Aorta (tissue), 5 donors: ENCODE results near the gene BDKRB1. TPM values are rescaled to one million over a fixed set of nuclear protein-coding genes. Genes with fewer than 3 reads are reported as not detected.

Experiments
- ATAC-seq: fragments of 200-7000 bp; cut with Tn5 transposase; one replicate; pipeline ENCODE4 v1.9.1; 2022; ENCODE audit warnings: moderate library complexity; ENCODE audit not compliant: low FRiP score
- DNase-seq, 2 donors: peaks; one replicate each; pipeline ENCODE4 v3.0.0-alpha.2; 2020
- H3K27ac ChIP-seq, 2 donors: one replicate each; pipeline ENCODE4 v1.5.1; 2013; ENCODE audit warnings: low read length in 2 of 2, mild to moderate bottlenecking in 2 of 2, moderate library complexity in 2 of 2, control low read depth in 1 of 2, inconsistent platforms in 1 of 2, low read depth in 1 of 2
- H3K27me3 ChIP-seq, 2 donors: one replicate each; pipeline ENCODE4 v1.6.1; 2013; ENCODE audit warnings: control low read depth in 1 of 2, low read length in 1 of 2, mild to moderate bottlenecking in 1 of 2, moderate library complexity in 1 of 2; ENCODE audit not compliant: insufficient read depth in 2 of 2, control insufficient read depth in 1 of 2
- H3K36me3 ChIP-seq, 2 donors: one replicate each; pipeline ENCODE4 v1.6.1; 2013; ENCODE audit warnings: control low read depth in 1 of 2, low read length in 1 of 2, mild to moderate bottlenecking in 1 of 2; ENCODE audit not compliant: insufficient read depth in 2 of 2, control insufficient read depth in 1 of 2
- H3K4me1 ChIP-seq, 2 donors: one replicate each; pipeline ENCODE4 v1.6.1; 2013; ENCODE audit warnings: low read length in 2 of 2, control low read depth in 1 of 2, mild to moderate bottlenecking in 1 of 2, moderate library complexity in 1 of 2; ENCODE audit not compliant: insufficient read depth in 2 of 2, control insufficient read depth in 1 of 2
- H3K4me3 ChIP-seq, 2 donors: one replicate each; pipeline ENCODE4 v1.5.1; 2013; ENCODE audit warnings: low read length in 2 of 2, control low read depth in 1 of 2, mild to moderate bottlenecking in 1 of 2
- H3K9me3 ChIP-seq: one replicate; pipeline ENCODE4 v1.6.1; 2013; ENCODE audit warnings: mild to moderate bottlenecking, low read length; ENCODE audit not compliant: control insufficient read depth
- WGBS, 2 donors: extraction: QIAGEN DNeasy Blood & Tissue Kit; methylation state at CpG; one replicate each; pipeline ENCODE4 v1.1.7; 2013; 5-methylcytosine and 5-hydroxymethylcytosine counted together
- intact Hi-C, 2 donors: fragments of 100-400 bp; cut with DNase I; formaldehyde crosslinking; loops; one replicate each; pipeline versions ENCODE4 v1.14.2 to v1.15.0; 2022
- polyA plus RNA-seq, 2 donors: library from polyadenylated mRNA; stranded (reverse); fragments of 200-250 nt; gene quantifications; one replicate each; pipeline ENCODE4 v1.2.3, GENCODE V29; 2013
- total RNA-seq, 2 donors: library from RNA; stranded (reverse); fragmentation: NEBNext Ultra II Directional; extraction: Animal tissue kit (Norgen Biotek cat#: 25700); gene quantifications; one replicate each; pipeline ENCODE4 v1.2.1, GENCODE V29; 2021
- donor health status: healthy with polysubstance abuse.
- donor health status: Bipolar disorder and iron deficiency.
- donor health status: DM: no; HTN: no; CAD: no.
- donor health status: DM: no; HTN: no; CAD: no.
- donor health status: DM: yes; HTN: yes; CAD: no.

Gene BDKRB1
- total and polyA plus RNA-seq, 4 donors: 0.18 to 2.8 (median 0.36) TPM; not detected in 1

DNA sequence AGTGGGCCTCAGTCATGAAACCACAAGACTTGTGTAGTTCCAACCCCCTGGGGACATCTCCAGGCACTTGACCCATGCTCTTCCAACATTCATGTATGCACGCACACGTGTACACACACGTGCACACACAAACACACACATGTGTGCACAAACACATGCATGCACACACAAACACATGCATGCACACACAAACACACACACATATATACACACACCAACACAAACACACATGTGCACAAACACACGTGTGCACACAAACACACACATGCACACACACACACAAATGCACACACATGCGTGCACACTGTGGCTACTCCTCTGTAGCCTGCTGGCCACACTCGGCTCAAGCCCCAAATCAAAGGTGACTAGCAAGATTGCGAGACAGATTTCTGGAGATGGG lies 28.6 kb upstream of the BDKRB1 start:
- no peaks in the 10 kb centered on the region for H3K36me3 ChIP-seq
- WGBS, 2 donors: 84 to 97% methylated on average over 7 of the region's 7 CpGs
- no peak for ATAC-seq
- H3K27ac ChIP-seq: no peak overlapping the region
- H3K27me3 ChIP-seq: no peaks in the 10 kb centered on the region
- H3K9me3 ChIP-seq: peaks cover 5% of the 10 kb centered on the region
- H3K4me1 ChIP-seq: no peaks in the 10 kb centered on the region
- DNase-seq: no peak
- no peak overlapping the region for H3K4me3 ChIP-seq
- intact Hi-C loops: no loop called here

DNA sequence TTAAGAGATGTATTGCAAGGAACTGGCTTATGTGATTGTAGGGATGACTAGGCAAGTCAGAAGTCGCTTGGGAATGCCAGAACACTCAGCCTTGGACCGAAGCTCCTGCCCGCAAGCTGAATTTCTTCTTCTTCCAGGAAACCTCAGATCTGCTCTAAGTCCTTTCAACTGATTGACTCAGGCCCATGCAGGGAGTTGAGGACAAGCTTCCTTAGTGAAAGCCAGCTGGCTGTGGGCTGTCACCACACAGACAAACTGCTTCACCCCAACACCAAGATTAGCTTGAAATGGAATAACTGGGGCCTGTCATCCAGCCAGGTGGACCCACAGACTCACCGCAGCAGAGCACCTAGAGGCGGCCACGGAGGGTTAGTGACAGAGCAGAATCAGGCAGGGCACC lies 26.7 kb upstream of the BDKRB1 start:
- no peak for DNase-seq
- WGBS, 2 donors: 94 to 95% methylated on average over 6 of the region's 6 CpGs
- intact Hi-C loops: no loop called here

DNA sequence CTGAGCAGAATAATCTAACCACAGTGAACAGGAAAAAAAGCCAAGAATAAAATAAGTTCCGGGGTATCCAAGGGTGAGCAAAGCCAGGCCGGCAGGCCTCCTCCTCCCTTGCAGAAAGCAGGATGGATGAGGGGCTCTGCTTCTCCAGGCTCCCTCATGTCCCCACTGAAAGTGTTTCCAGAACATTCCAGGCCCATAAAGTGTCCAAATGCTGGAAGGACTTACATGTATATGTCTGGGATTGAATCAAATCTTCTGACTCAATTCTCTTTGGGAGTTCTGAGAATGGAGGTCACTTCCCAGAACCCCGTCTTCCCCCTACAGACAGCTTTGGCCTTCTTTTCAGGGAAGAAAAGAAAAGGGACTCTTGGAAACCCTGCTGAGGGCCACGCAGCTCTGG lies 25.0 kb upstream of the BDKRB1 start:
- 74 to 77% methylated on average over 4 of the region's 4 CpGs for WGBS, 2 donors
- intact Hi-C loops: no loop called here
- ATAC-seq (no peak), DNase-seq (no peak)
- no peaks in the 10 kb centered on the region for H3K27me3 ChIP-seq
- H3K4me3 ChIP-seq: no peak overlapping the region
- peaks cover 5% of the 10 kb centered on the region for H3K9me3 ChIP-seq
- no peaks in the 10 kb centered on the region for H3K36me3 ChIP-seq
- no peaks in the 10 kb centered on the region for H3K4me1 ChIP-seq
- H3K27ac ChIP-seq: no peak overlapping the region

More for the DNA sequence above, 26.7 kb upstream of the BDKRB1 start:
- ATAC-seq: no peak
- Histone ChIP-seq H3K27ac (no peak overlapping the region), H3K4me3 (no peak overlapping the region), H3K9me3 (peaks cover 5% of the 10 kb centered on the region), H3K4me1 (no peaks in the 10 kb centered on the region), H3K36me3 (no peaks in the 10 kb centered on the region), H3K27me3 (no peaks in the 10 kb centered on the region)

DNA sequence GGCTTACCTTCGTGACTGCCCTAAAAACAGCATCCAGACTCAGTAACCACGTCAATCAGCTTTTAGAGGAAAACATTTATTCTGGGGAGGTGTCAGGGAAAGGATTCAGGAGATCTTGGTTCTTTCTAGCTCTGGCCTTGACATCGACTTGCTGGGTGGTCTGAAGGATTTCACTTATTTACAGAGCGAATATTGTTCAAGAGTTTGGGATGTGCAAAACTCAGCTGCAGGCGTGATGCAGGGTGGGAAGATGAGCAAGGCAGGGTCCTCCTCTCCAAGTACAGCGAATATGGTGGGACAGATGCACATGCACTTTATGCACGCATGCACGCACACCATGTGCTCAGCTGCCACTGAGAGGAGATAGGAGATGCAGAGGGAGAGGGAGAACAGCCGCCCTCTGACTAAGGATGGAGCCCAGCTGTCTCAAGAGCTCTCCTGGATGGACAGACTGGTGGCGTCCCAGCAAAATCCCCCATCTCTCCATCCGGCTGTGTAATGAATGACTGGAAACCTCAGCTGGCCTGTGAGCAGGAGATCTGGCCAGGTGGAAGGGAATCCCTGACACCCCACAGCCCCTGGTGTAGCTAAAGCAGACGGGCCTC lies 24.4 kb upstream of the BDKRB1 start:
- intact Hi-C loops: no loop called here
- H3K9me3 ChIP-seq: peaks cover 5% of the 10 kb centered on the region
- DNase-seq (no peak), ATAC-seq (no peak)
- 84 to 87% methylated on average over 12 of the region's 12 CpGs for WGBS, 2 donors
- H3K27me3 ChIP-seq: no peaks in the 10 kb centered on the region
- H3K27ac ChIP-seq: no peak overlapping the region
- H3K4me3 ChIP-seq: no peak overlapping the region
- no peaks in the 10 kb centered on the region for H3K4me1 ChIP-seq
- no peaks in the 10 kb centered on the region for H3K36me3 ChIP-seq

DNA sequence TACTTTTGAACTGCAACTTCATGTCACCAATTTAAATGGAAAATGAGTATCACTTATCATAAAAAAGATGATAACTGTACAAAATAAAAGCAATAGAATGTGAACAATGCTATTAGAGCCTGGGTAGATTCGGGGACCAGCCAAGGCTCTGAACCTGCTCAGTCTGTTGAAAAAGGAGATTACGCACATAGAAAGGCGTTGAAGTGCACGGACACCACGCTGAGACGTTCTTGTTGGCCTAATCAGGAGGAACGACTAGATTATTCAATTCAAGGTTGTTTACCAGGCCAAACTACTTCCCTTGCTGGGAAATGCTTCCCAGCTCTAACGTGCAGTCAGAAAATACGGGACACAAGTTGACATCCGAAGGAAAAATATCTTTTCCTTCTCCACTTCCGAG lies 23.5 kb upstream of the BDKRB1 start:
- no peak for DNase-seq
- no peaks in the 10 kb centered on the region for H3K4me1 ChIP-seq
- no peaks in the 10 kb centered on the region for H3K36me3 ChIP-seq
- H3K9me3 ChIP-seq: peaks cover 5% of the 10 kb centered on the region
- no peaks in the 10 kb centered on the region for H3K27me3 ChIP-seq
- H3K4me3 ChIP-seq: no peak overlapping the region
- intact Hi-C loops: no loop called here
- 85% methylated on average over 11 of the region's 11 CpGs for WGBS, 2 donors
- no peak for ATAC-seq
- H3K27ac ChIP-seq: no peak overlapping the region

DNA sequence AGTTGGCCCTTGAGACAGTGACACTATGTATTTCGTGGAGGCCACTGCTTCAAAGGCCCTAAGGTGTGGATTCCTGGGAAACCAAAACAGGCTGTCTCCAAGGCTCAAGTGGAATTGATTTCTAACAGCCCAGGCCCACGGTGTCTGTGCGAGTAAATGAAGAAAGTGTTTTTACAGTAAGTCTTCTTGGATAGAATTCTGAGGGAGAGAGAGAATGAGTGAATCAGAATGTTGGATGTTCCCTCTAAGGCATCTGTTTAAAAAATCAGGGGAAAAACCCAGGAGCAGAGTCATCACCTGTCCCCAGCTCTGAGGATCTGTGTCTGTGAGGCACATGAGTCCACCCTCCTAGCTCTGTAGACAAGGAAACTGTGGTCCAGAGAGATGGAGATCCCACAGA lies 22.3 kb upstream of the BDKRB1 start:
- H3K36me3 ChIP-seq: no peaks in the 10 kb centered on the region
- 41 to 43% methylated on average over 3 of the region's 3 CpGs for WGBS, 2 donors
- no peaks in the 10 kb centered on the region for H3K27me3 ChIP-seq
- H3K9me3 ChIP-seq: peaks cover 2% of the 10 kb centered on the region
- intact Hi-C loops: no loop called here
- H3K4me1 ChIP-seq: no peaks in the 10 kb centered on the region
- H3K27ac ChIP-seq: no peak overlapping the region
- no peak overlapping the region for H3K4me3 ChIP-seq
- ATAC-seq (no peak), DNase-seq (no peak)

DNA sequence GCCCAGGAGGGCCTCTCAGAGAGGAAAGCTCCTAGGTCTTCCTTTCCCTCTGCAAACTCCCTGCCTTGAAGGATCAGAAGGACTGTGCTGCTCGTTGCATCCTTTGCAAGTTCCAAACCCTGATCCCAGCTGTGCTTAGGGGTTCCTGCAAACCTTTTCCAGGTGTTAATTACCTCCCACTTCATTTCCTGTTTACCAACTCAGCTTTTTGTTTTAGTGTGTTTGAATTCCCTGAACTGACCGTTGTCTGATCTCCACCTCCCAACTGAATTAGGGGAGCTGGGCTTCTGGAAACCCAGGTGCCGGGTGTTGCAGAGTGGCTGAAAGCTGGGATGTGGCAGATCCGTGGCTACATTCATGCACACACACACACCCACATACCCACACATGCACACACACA lies 20.6 kb upstream of the BDKRB1 start:
- Histone ChIP-seq H3K4me1 (no peaks in the 10 kb centered on the region), H3K36me3 (no peaks in the 10 kb centered on the region), H3K9me3 (no peaks in the 10 kb centered on the region), H3K27ac (no peak overlapping the region), H3K4me3 (no peak overlapping the region), H3K27me3 (no peaks in the 10 kb centered on the region)
- DNase-seq (no peak), ATAC-seq (no peak)
- intact Hi-C loops: no loop called here
- WGBS, 2 donors: 55 to 65% methylated on average over 4 of the region's 4 CpGs

DNA sequence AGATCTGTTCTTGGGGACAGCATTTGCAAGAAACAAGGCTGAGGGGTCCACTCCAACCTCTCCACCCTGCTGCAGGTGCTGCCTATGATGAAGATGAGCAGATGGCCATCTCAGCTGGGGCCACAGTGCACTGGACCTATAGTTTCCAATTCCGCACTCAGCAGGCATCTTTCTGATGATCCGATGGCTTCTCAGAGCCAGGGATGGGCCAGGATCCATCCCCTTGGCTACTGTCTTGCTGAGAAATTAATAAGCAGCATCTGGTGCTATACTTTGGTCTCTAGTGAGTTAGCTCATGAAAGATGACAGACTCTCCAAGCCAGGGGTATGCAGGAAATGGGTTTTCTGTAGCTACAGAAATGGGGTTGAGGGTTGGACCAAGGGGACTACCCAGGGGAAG lies 18.4 kb upstream of the BDKRB1 start:
- no peaks in the 10 kb centered on the region for H3K4me1 ChIP-seq
- H3K4me3 ChIP-seq: no peak overlapping the region
- WGBS, 2 donors: 92 to 98% methylated on average over 2 of the region's 2 CpGs
- DNase-seq: no peak
- no peaks in the 10 kb centered on the region for H3K27me3 ChIP-seq
- H3K36me3 ChIP-seq: no peaks in the 10 kb centered on the region
- ATAC-seq: no peak
- no peaks in the 10 kb centered on the region for H3K9me3 ChIP-seq
- H3K27ac ChIP-seq: no peak overlapping the region
- intact Hi-C loops: no loop called here

DNA sequence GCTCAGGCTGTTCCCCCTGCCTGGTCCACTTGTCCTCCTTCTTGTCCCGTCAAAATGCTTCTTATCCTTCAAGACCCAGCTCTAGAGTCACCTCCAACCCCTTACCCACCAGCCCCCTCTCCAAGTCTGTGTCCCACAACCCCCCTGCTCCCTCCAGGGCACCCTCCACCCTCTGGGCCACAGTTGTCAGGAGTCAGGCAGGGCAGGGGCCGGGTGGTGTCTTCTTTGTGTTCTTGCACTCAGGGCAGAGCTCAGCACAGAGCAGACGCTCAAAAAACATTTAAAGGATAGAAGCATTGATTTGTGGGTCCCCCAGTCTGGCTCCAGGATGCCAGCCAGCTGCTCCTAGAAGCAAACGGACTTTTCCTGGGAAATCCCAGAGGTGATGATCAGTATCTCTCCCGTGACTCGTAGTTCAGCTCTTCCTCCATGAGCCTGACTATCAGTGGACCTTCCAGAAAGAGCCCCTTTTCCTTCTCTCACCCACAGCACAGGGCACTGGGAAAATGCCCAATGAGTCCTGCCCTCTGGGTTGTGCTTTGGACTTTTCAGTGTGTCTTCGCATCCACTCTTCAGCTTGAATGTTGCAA lies 17.2 kb upstream of the BDKRB1 start:
- 53 to 56% methylated on average over 7 of the region's 7 CpGs for WGBS, 2 donors
- H3K27ac ChIP-seq: no peak overlapping the region
- ATAC-seq (no peak), DNase-seq (no peak)
- no peaks in the 10 kb centered on the region for H3K4me1 ChIP-seq
- no peaks in the 10 kb centered on the region for H3K9me3 ChIP-seq
- H3K27me3 ChIP-seq: no peaks in the 10 kb centered on the region
- H3K4me3 ChIP-seq: no peak overlapping the region
- intact Hi-C loops: no loop called here
- no peaks in the 10 kb centered on the region for H3K36me3 ChIP-seq
